Prostate gland (tissue), 2 donors: ENCODE results near the gene MAGEB16. TPM values are rescaled to one million over a fixed set of nuclear protein-coding genes. Genes with fewer than 3 reads are reported as not detected.

ENCODE experiments used
- DNase-seq: peaks from one replicate; pipeline ENCODE4 v3.0.0-alpha.2; 2019; ENCODE audit warnings: low spot score
- H3K27ac ChIP-seq, 2 donors: fragments of 200-600 bp; sonication (generic); 2 replicates each; pipeline ENCODE4 v1.5.1; 2017 to 2019
- H3K27me3 ChIP-seq: fragments of 200-600 bp; sonication (generic); replicated peaks from 2 replicates; pipeline ENCODE4 v1.5.1; 2019; ENCODE audit not compliant: insufficient read depth
- H3K36me3 ChIP-seq, 2 donors: fragments of 200-600 bp; sonication (generic); 1 replicate in 1 of 2; 2 replicates in 1 of 2; pipeline versions ENCODE4 v1.5.1 to v1.8.1; 2017 to 2019
- H3K4me1 ChIP-seq: fragments of 200-600 bp; sonication (generic); replicated peaks from 2 replicates; pipeline ENCODE4 v1.5.1; 2019
- H3K4me3 ChIP-seq, 2 donors: fragments of 200-600 bp; sonication (generic); 2 replicates each; pipeline ENCODE4 v1.5.1; 2017 to 2019
- H3K9me3 ChIP-seq: fragments of 200-600 bp; sonication (generic); 2 replicates; pipeline ENCODE4 v1.5.1; 2017
- CTCF ChIP-seq, 4 experiments: fragments of 200-600 bp in 2 of 4; fragments of 450-650 bp in 2 of 4; sonication (generic) in 2 of 4; IDR thresholded peaks; 1 replicate in 3 of 4; 2 replicates in 1 of 4; pipeline ENCODE4 v1.5.1; 2016 to 2019; ENCODE audit warnings: antibody characterized with exemption in 4 of 4, mild to moderate bottlenecking in 2 of 4, moderate library complexity in 2 of 4
- POLR2A ChIP-seq: fragments of 450-650 bp; IDR thresholded peaks from one replicate; pipeline ENCODE4 v1.6.1; 2016; ENCODE audit warnings: antibody characterized with exemption, mild to moderate bottlenecking
- POLR2AphosphoS5 ChIP-seq: sonication (generic); formaldehyde crosslinking; IDR thresholded peaks from one replicate; pipeline ENCODE4 v1.6.1; 2017; ENCODE audit warnings: antibody characterized with exemption
- WGBS: methylation state at CpG from one replicate; pipeline ENCODE4 v1.1.5; 2018; 5-methylcytosine and 5-hydroxymethylcytosine counted together
- intact Hi-C: fragments of 100-400 bp; cut with DNase I; formaldehyde crosslinking; loops from one replicate; pipeline ENCODE4 v1.14.2; 2022
- total RNA-seq, 2 donors: library from RNA; depleted of rRNA; stranded (reverse); fragments of >200 nt; gene quantifications; one replicate each; pipeline ENCODE4 v1.1.0, GENCODE V29; 2016

The MAGEB16 gene
- 1 to 10 TPM in 1 of 2 donors, not detected in 1; 6.0 TPM for total RNA-seq

GRCh38 chrX:35798042-35798441 is at the start of gene MAGEB16:
TSS of gene MAGEB16 (plus strand) at chrX:35798342. CDS start at chrX:35802197, 3,855 bp downstream.
- intact Hi-C loops, result no loop called here
- Histone ChIP-seq H3K4me1 (no peaks in the 10 kb centered on the region), H3K27ac (no peak within 1 kb of the TSS), H3K36me3 (no peaks in the 10 kb centered on the region), H3K27me3 (no peaks in the 10 kb centered on the region), H3K4me3 (no peak within 1 kb of the TSS), H3K9me3 (no peaks in the 10 kb centered on the region)
- TF ChIP-seq CTCF (IDR thresholded peaks at IDR 0.05), result no peak
- no peak for TF ChIP-seq POLR2AphosphoS5
- TF ChIP-seq POLR2A, result no peak
- no peak for DNase-seq
- 98% methylated on average over 14 of the region's 15 CpGs for WGBS

- 50% methylated on average over 1 of the region's 1 CpG for WGBS
- no peaks in the 10 kb centered on the region for H3K27me3 ChIP-seq
- H3K4me3 ChIP-seq, result no peak overlapping the region
- TF ChIP-seq CTCF (IDR thresholded peaks at IDR 0.05), result no peak
- H3K4me1 ChIP-seq, result no peaks in the 10 kb centered on the region
- H3K27ac ChIP-seq, result no peak overlapping the region
- no peaks in the 10 kb centered on the region for H3K9me3 ChIP-seq
- intact Hi-C loops, result no loop called here
- no peak for DNase-seq
- H3K36me3 ChIP-seq, result no peaks in the 10 kb centered on the region
Observed at GRCh38 chrX:35773958-35774564, 24.1 kb upstream of the MAGEB16 start.

- WGBS, result 90% methylated on average over 6 of the region's 6 CpGs
- TF ChIP-seq CTCF (IDR thresholded peaks at IDR 0.05), result no peak
- no peak for TF ChIP-seq POLR2AphosphoS5
- TF ChIP-seq POLR2A, result no peak
- H3K36me3 ChIP-seq, result no peaks in the 10 kb centered on the region
- H3K9me3 ChIP-seq, result no peaks in the 10 kb centered on the region
- DNase-seq, result no peak
- no peak overlapping the region for H3K27ac ChIP-seq
- intact Hi-C loops, result no loop called here
- H3K4me1 ChIP-seq, result no peaks in the 10 kb centered on the region
- H3K4me3 ChIP-seq, result no peak overlapping the region
- no peaks in the 10 kb centered on the region for H3K27me3 ChIP-seq
Observed at GRCh38 chrX:35785075-35785474, 13.1 kb upstream of the MAGEB16 start.

- 53% methylated on average over 2 of the region's 2 CpGs for WGBS
- TF ChIP-seq POLR2AphosphoS5 (no peak), POLR2A (no peak), CTCF (IDR thresholded peaks at IDR 0.05) (no peak)
- no peak for DNase-seq
Observed at GRCh38 chrX:35786271-35786670, 11.9 kb upstream of the MAGEB16 start.

GRCh38 chrX:35787867-35788266 is 10.3 kb upstream of the MAGEB16 start:
- no peak overlapping the region for H3K4me3 ChIP-seq
- TF ChIP-seq POLR2AphosphoS5 (no peak), CTCF (IDR thresholded peaks at IDR 0.05) (no peak), POLR2A (no peak)

More at GRCh38 chrX:35786271-35786670, 11.9 kb upstream of the MAGEB16 start:
- Histone ChIP-seq H3K9me3 (no peaks in the 10 kb centered on the region), H3K27ac (no peak overlapping the region), H3K4me1 (no peaks in the 10 kb centered on the region), H3K4me3 (no peak overlapping the region), H3K36me3 (no peaks in the 10 kb centered on the region), H3K27me3 (no peaks in the 10 kb centered on the region)
- intact Hi-C loops, result no loop called here

More at GRCh38 chrX:35787867-35788266, 10.3 kb upstream of the MAGEB16 start:
- intact Hi-C loops, result no loop called here
- H3K9me3 ChIP-seq, result no peaks in the 10 kb centered on the region
- no peak overlapping the region for H3K27ac ChIP-seq
- H3K36me3 ChIP-seq, result no peaks in the 10 kb centered on the region
- DNase-seq, result no peak
- no peaks in the 10 kb centered on the region for H3K4me1 ChIP-seq
- no peaks in the 10 kb centered on the region for H3K27me3 ChIP-seq
- WGBS, result 96% methylated on average over 2 of the region's 2 CpGs
